ENCODE data around the gene ILKAP. TPM values are rescaled to one million over a fixed set of nuclear protein-coding genes. Genes with fewer than 3 reads are reported as not detected.

Gene ILKAP
- polyA plus RNA-seq, 2 of the 4 experiments (the other 2 are of a cell fraction): 36.3 to 41.4 TPM

GRCh38 chr2:238123218-238123971 is 80.1 kb downstream of the ILKAP start:
- ATAC-seq (no peak), DNase-seq (ENCODE audit: low read depth in 1 of 2, low spot score in 1 of 2) (no peak), FAIRE-seq (no peak)
- ChIA-PET CTCF (no interaction called here), POLR2A (no interaction called here)
- no peak for TF ChIP-seq RARB (CRISPR knock-in tag; IDR thresholded peaks at IDR 0.05)
- Histone ChIP-seq H3K4me2 (no peak overlapping the region), H3K27ac (no peak overlapping the region), H3K4me3 (no peak overlapping the region), H3K4me1 (no peaks in the 10 kb centered on the region), H3K9me3 (no peaks in the 10 kb centered on the region)
- 55% methylated on average over 14 of the region's 22 CpGs for WGBS (ENCODE audit: missing lambda C conversion rate)

- H3K4me3 ChIP-seq: no peak overlapping the region
- ChIA-PET CTCF (interaction anchor here (0.6 kb wide), 1 partner anchor 507 kb away, joined by 3 read pairs; no protein-coding TSS in a partner anchor), POLR2A (no interaction called here)
- TF ChIP-seq, protein P1, sequence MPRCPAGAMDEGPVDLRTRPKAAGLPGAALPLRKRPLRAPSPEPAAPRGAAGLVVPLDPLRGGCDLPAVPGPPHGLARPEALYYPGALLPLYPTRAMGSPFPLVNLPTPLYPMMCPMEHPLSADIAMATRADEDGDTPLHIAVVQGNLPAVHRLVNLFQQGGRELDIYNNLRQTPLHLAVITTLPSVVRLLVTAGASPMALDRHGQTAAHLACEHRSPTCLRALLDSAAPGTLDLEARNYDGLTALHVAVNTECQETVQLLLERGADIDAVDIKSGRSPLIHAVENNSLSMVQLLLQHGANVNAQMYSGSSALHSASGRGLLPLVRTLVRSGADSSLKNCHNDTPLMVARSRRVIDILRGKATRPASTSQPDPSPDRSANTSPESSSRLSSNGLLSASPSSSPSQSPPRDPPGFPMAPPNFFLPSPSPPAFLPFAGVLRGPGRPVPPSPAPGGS (IDR thresholded peaks at IDR 0.05): no peak
- no peak for TF ChIP-seq CHD2 (IDR thresholded peaks at IDR 0.05; ENCODE audit: low read length, partially characterized antibody)
- TF ChIP-seq PHF8 (IDR thresholded peaks at IDR 0.05; ENCODE audit: borderline replicate concordance, low read depth): no peak
- TF ChIP-seq ZNF302 (CRISPR knock-in tag; IDR thresholded peaks at IDR 0.05): no peak
- TF ChIP-seq RCOR1 (IDR thresholded peaks at IDR 0.05; ENCODE audit: low read depth, low read length): no peak
- no peak for TF ChIP-seq POLR2A (IDR thresholded peaks at IDR 0.05; ENCODE audit: low read length)
- TF ChIP-seq CBX2 (IDR thresholded peaks at IDR 0.05; ENCODE audit: borderline replicate concordance, low read depth): no peak
- no peak for TF ChIP-seq RAD21 (conservative IDR thresholded peaks at IDR 0.05 in 1 of 2, IDR thresholded peaks at IDR 0.05 in 1 of 2)
- TF ChIP-seq ELK1 (IDR thresholded peaks at IDR 0.05; ENCODE audit: low read depth, low read length): no peak
- TF ChIP-seq ZC3H11A (IDR thresholded peaks at IDR 0.05): no peak
- TF ChIP-seq JUN (IDR thresholded peaks at IDR 0.05): no peak
- no peak for TF ChIP-seq KDM5A (IDR thresholded peaks at IDR 0.05)
- TF ChIP-seq HDAC2 (IDR thresholded peaks at IDR 0.05): no peak
- no peak for TF ChIP-seq FOSL2 (IDR thresholded peaks at IDR 0.05)
- TF ChIP-seq FOSL2 (CRISPR knock-in tag; IDR thresholded peaks at IDR 0.05): no peak
- TF ChIP-seq HOXB5 (CRISPR knock-in tag; IDR thresholded peaks at IDR 0.05): no peak
- no peak for TF ChIP-seq EHF (CRISPR knock-in tag; IDR thresholded peaks at IDR 0.05)
- TF ChIP-seq EP300 (IDR thresholded peaks at IDR 0.05): no peak
- no peaks in the 10 kb centered on the region for H3K9me3 ChIP-seq
- H3K4me1 ChIP-seq: no peaks in the 10 kb centered on the region
- no peak for DNase-seq (ENCODE audit: low read depth in 1 of 2, low spot score in 1 of 2)
- no peak overlapping the region for H3K4me2 ChIP-seq
- ATAC-seq: no peak
- H3K27ac ChIP-seq: no peak overlapping the region
- FAIRE-seq: no peak
- WGBS (ENCODE audit: missing lambda C conversion rate): 60% methylated on average over 27 of the region's 29 CpGs
These were observed 80.9 kb downstream of the ILKAP start for GRCh38 chr2:238122287-238123217.

DNA sequence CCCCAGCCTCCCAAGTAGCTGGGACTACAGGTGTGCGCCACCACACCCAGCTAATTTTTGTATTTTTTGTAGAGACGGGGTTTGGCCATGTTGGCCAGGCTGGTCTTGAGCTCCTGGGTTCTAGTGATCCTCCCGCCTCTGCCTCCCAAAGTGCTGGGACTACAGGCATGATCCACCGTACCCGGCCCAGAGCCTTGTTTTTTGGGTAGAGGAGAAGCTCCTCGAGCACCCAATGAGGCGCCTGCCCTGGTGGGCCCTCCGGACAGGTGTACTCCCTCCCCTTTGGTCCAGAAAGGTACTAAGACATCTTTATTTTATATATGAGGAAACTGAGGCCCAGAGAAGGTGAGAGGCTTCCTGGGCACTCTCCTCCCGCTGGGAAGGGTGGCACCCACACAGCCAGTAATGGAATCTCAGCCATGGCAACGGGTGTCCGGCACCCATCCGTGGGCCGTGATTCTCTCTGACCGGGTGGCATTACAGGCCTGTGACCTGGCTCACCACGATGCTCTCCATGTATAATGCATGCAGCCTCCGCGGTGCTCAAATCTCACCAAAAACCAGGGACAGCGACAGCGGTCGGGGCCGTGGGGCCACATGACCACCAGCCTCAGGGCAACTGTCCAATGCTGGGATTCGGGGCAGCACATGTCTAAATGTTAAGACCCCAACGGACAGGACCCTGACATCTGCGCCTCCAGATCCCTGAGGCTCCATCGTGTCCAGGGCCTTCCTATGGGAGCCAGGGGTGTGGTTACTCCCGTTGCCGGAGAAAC is 81.8 kb downstream of the ILKAP start:
- H3K9me3 ChIP-seq: no peaks in the 10 kb centered on the region
- CTCF ChIA-PET: no interaction called here
- TF ChIP-seq MAFK (IDR thresholded peaks at IDR 0.05; ENCODE audit: partially characterized antibody) (no peak), FOSB (CRISPR knock-in tag; IDR thresholded peaks at IDR 0.05) (no peak), NPAS2 (CRISPR knock-in tag; IDR thresholded peaks at IDR 0.05; ENCODE audit: borderline replicate concordance) (no peak), HES2 (IDR thresholded peaks at IDR 0.05) (no peak), HOXA7 (CRISPR knock-in tag; IDR thresholded peaks at IDR 0.05) (no peak), HOXB13 (CRISPR knock-in tag; IDR thresholded peaks at IDR 0.05; ENCODE audit: low read depth) (no peak), FOXS1 (CRISPR knock-in tag; IDR thresholded peaks at IDR 0.05) (no peak), NR3C1 (IDR thresholded peaks at IDR 0.05) (no peak), SREBF2 (IDR thresholded peaks at IDR 0.05) (no peak), MAZ (IDR thresholded peaks at IDR 0.05; ENCODE audit: borderline replicate concordance, low read depth, low read length) (no peak), RARB (CRISPR knock-in tag; IDR thresholded peaks at IDR 0.05) (no peak), BHLHE40 (IDR thresholded peaks at IDR 0.05; ENCODE audit: low read depth, low read length) (no peak), CBX8 (IDR thresholded peaks at IDR 0.05) (no peak)
- FAIRE-seq (no peak), DNase-seq (ENCODE audit: low read depth in 1 of 2, low spot score in 1 of 2) (no peak), ATAC-seq (no peak)
- WGBS (ENCODE audit: missing lambda C conversion rate): 71% methylated on average over 21 of the region's 27 CpGs
- POLR2A ChIA-PET: no interaction called here
- no peak overlapping the region for H3K4me3 ChIP-seq
- no peak overlapping the region for H3K27ac ChIP-seq
- H3K4me1 ChIP-seq: no peaks in the 10 kb centered on the region
- no peak overlapping the region for H3K4me2 ChIP-seq
